ENCODE measurements around the gene FRS3.
"Not testable (repeated sequence)": the region's sequence is repeated elsewhere in the genome, so short reads cannot be mapped to it uniquely, and the experiment has no call there.

Gene FRS3

GRCh38 chr6:41779788-41780550 is at the start of gene FRS3:
TSS of gene FRS3 (minus strand) at chr6:41779900. CDS start at chr6:41776987, 2,913 bp downstream.
- peak; percentile 83 for DNase-seq (ENCODE audit: low read depth in 2 of 2)

- no peak for DNase-seq (ENCODE audit: low read depth in 2 of 2)
These were observed 46.8 kb upstream of the FRS3 start for GRCh38 chr6:41826343-41827022.

GRCh38 chr6:41824571-41825569 is 45.2 kb upstream of the FRS3 start:
- DNase-seq (ENCODE audit: low read depth in 2 of 2) = no peak

GRCh38 chr6:41823178-41823577 is 43.5 kb upstream of the FRS3 start:
- no peak for DNase-seq (ENCODE audit: low read depth in 2 of 2)

- no peak for DNase-seq (ENCODE audit: low read depth in 2 of 2)
These were observed 42.3 kb upstream of the FRS3 start for GRCh38 chr6:41822021-41822420.

GRCh38 chr6:41821266-41821665 is 41.6 kb upstream of the FRS3 start:
- DNase-seq (ENCODE audit: low read depth in 2 of 2) = no peak

GRCh38 chr6:41818271-41819054 is 38.8 kb upstream of the FRS3 start:
- no peak for DNase-seq (ENCODE audit: low read depth in 2 of 2)

- DNase-seq (ENCODE audit: low read depth in 2 of 2) = no peak
These were observed 35.9 kb upstream of the FRS3 start for GRCh38 chr6:41815587-41815986.

GRCh38 chr6:41814629-41815028 is 34.9 kb upstream of the FRS3 start:
- no peak for DNase-seq (ENCODE audit: low read depth in 2 of 2)

- DNase-seq (ENCODE audit: low read depth in 2 of 2) = no peak
These were observed 34.3 kb upstream of the FRS3 start for GRCh38 chr6:41813956-41814355.

GRCh38 chr6:41813469-41813868 is 33.8 kb upstream of the FRS3 start:
- no peak for DNase-seq (ENCODE audit: low read depth in 2 of 2)

GRCh38 chr6:41811946-41812345 is 32.2 kb upstream of the FRS3 start:
- not testable (repeated sequence) for DNase-seq (ENCODE audit: low read depth in 2 of 2)

- no peak for DNase-seq (ENCODE audit: low read depth in 2 of 2)
These were observed 31.4 kb upstream of the FRS3 start for GRCh38 chr6:41811095-41811494.

- DNase-seq (ENCODE audit: low read depth in 2 of 2) = no peak
These were observed 26.4 kb upstream of the FRS3 start for GRCh38 chr6:41805830-41806774.

- DNase-seq (ENCODE audit: low read depth in 2 of 2) = no peak
These were observed 21.7 kb upstream of the FRS3 start for GRCh38 chr6:41801380-41801779.

- DNase-seq (ENCODE audit: low read depth in 2 of 2) = no peak
These were observed 19.8 kb upstream of the FRS3 start for GRCh38 chr6:41799559-41799911.

- no peak for DNase-seq (ENCODE audit: low read depth in 2 of 2)
These were observed 19.3 kb upstream of the FRS3 start for GRCh38 chr6:41798901-41799558.

GRCh38 chr6:41796474-41796873 is 16.8 kb upstream of the FRS3 start:
- DNase-seq (ENCODE audit: low read depth in 2 of 2) = no peak

GRCh38 chr6:41791984-41792383 is 12.3 kb upstream of the FRS3 start:
- no peak for DNase-seq (ENCODE audit: low read depth in 2 of 2)

- no peak for DNase-seq (ENCODE audit: low read depth in 2 of 2)
These were observed 11.6 kb upstream of the FRS3 start for GRCh38 chr6:41791305-41791704.
